ENCODE data around the gene DCTN2. TPM values are rescaled to one million over a fixed set of nuclear protein-coding genes. Genes with fewer than 3 reads are reported as not detected.

DCTN2 gene
- 80.9 and 114 TPM in 2 replicates for total RNA-seq

DNA sequence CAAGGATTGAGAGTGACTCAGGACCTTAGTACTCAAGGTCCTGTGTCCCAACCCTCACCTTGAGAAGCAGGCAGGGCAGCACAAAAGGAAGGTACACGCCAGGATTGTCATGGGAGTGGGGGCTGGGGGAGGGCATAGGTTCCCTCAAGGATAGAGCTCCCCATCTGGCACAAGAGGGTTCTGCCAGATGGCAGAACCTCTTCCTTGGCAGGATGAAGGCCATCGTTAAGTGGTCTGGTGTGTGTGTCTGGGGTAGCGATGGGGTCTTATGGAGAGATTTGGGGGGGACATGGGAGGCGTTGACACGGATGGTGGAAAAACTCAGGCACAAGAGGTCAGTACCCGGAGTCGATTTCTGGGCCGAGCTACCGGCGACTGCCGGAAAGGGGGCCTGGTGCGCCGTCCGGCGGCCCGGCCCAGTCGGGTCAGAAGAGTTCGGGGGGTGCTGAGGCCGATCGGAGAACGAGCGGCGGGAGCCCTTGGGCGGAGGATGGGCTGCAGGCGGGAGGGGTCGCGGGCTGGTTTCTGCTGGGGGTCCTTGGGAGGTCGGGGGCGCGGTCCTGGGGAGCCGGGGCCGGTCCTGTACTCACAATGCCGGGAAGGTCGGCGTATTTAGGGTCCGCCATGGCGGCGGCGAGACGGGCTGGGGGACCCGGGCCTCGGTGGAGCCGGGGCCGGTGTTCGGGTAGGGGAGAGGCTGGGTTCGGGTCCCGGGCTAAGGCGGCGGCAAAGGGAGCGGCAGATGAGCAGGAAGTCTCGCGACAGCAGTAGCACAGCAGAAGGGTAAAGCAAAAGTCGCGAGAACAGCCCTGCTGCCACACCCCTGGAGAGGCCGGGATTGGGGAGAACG, at the start of gene DCTN2:
TSS of gene DCTN2 (minus strand) at position 755 of the 850 bp plus-strand sequence. CDS start at position 626, 129 bp downstream.

DNA sequence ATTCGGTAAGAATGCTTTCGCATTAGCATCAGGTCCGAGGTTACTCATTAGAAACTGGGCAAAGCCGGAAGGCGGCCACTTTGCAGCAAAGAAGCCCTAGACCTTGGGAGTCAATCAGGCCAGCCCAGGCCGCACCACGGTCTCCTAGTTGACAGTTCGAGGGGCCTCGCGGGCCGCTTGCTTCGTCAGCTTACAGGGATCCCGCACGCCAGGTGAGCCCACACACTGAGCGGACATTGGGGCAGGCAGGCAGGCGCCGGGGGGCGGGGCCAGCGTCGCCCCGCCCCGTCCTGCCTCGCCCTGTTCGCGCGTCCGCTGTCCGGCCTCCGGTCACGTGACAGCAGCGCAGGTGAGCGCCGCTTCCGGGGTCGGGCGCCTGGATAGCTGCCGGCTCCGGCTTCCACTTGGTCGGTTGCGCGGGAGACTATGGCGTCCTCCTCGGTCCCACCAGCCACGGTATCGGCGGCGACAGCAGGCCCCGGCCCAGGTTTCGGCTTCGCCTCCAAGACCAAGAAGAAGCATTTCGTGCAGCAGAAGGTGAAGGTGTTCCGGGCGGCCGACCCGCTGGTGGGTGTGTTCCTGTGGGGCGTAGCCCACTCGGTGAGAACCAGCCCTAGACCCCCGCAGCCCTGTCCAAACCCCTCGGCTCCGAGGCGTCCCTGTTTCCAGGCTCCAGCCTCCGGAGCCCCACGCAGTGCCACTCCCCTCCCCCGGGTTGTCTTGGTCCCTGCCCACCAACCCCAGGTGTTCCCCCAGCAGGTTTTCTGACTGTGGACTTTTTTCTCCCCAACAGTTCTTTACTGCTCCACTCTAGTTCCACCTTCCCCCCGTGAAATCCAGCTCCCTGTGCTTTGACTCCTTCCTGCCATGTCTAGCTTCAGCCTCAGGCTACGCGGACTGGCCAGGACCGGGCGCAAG, 44.1 kb upstream of the DCTN2 start, which contains the start of gene PIP4K2C:
TSS of gene PIP4K2C (plus strand) at position 329 of the 918 bp plus-strand sequence. CDS start at position 427, 98 bp downstream.

GRCh38 chr12:57549909-57550640, 3.1 kb upstream of the DCTN2 start, which contains the start of gene KIF5A:
TSS of gene KIF5A (plus strand) at chr12:57550044. CDS start at chr12:57550272, 228 bp downstream.

GRCh38 chr12:57522011-57522886, 24.7 kb downstream of the DCTN2 start, which contains the start of gene MBD6:
TSS of gene MBD6 (plus strand) at chr12:57522824. CDS start at chr12:57524304, 1,480 bp downstream.

GRCh38 chr12:57520053-57520818, 26.8 kb downstream of the DCTN2 start, which contains the start of gene DDIT3:
TSS of gene DDIT3 (minus strand) at chr12:57520514. CDS start at chr12:57517406, 3,108 bp downstream.

DNA sequence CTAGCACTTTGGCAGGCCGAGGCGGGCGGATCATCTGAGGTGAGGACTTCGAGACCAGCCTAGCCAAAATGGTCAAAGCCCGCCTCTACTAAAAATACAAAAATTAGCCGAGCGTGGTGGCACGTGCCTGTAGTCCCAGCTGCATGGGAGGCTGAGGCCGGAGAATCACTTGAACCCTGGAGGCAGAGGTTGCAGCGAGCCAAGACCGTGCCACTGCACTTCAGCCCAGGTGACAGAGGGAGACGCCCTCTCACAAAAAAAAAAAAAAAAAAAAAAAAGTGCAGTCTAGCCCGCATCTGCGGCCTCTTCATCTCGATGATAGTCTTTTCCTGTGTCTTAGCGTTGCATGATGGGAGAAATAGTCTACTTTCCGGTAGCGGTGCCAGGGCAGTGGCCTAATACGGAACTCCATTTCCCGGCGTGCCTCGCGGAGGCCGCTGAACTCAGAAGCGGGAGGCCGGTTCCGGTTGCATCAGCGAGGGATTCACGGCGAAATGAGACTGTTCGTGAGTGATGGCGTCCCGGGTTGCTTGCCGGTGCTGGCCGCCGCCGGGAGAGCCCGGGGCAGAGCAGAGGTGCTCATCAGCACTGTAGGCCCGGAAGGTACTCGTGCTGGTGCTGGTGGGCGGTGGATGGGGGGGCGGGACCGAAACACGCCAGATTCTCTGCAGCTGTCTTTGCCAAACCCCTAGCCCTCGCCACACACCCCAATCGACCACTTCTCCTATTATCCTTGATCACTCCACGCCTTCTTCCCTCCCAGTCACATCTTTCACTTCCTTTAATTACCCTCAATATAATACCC, 59.2 kb downstream of the DCTN2 start, which contains the start of gene MARS1:
TSS of gene MARS1 (plus strand) at position 472 of the 805 bp plus-strand sequence. CDS start at position 495, 23 bp downstream.

Other genes with a start within 250 kb of the DCTN2 start
- 4.0 and 11.0 TPM in 2 replicates for gene R3HDM2, start 116.1 kb downstream of the DCTN2 start, total RNA-seq
- gene INHBC, start 112.4 kb downstream of the DCTN2 start, total RNA-seq = not detected in 2 replicates
- gene INHBE, start 91.9 kb downstream of the DCTN2 start, total RNA-seq = under 0.01 TPM in 1 of 2 replicates, not detected in the other
- gene GLI1, start 87.4 kb downstream of the DCTN2 start, total RNA-seq = not detected in 2 replicates
- under 0.01 TPM in 1 of 2 replicates, not detected in the other for gene ARHGAP9, start 67.3 kb downstream of the DCTN2 start, total RNA-seq
- 73.0 and 136 TPM in 2 replicates for gene MARS1, start 59.1 kb downstream of the DCTN2 start, total RNA-seq
- 8.1 and 12.8 TPM in 2 replicates for gene DDIT3, start 26.7 kb downstream of the DCTN2 start, total RNA-seq
- 9.9 and 20.2 TPM in 2 replicates for gene MBD6, start 24.4 kb downstream of the DCTN2 start, total RNA-seq
- gene KIF5A, start 2.9 kb upstream of the DCTN2 start, total RNA-seq = 0.06 TPM in 1 of 2 replicates, not detected in the other
- 3.4 and 14.0 TPM in 2 replicates for gene PIP4K2C, start 44.0 kb upstream of the DCTN2 start, total RNA-seq
- gene DTX3, start 57.6 kb upstream of the DCTN2 start, total RNA-seq = 0.32 and 7.2 TPM in 2 replicates
- gene ARHGEF25, start 64.2 kb upstream of the DCTN2 start, total RNA-seq = under 0.01 and 2.5 TPM in 2 replicates
- under 0.01 and 0.06 TPM in 2 replicates for gene B4GALNT1, start 86.0 kb upstream of the DCTN2 start, total RNA-seq
- gene OS9, start 146.9 kb upstream of the DCTN2 start, total RNA-seq = 189 and 325 TPM in 2 replicates
- gene AGAP2, start 191.6 kb upstream of the DCTN2 start, total RNA-seq = under 0.01 and 0.06 TPM in 2 replicates
- 29.8 and 43.3 TPM in 2 replicates for gene TSPAN31, start 197.8 kb upstream of the DCTN2 start, total RNA-seq
- gene CDK4, start 205.1 kb upstream of the DCTN2 start, total RNA-seq = 112 and 152 TPM in 2 replicates
- 3.1 and 8.1 TPM in 2 replicates for gene MARCHF9, start 207.9 kb upstream of the DCTN2 start, total RNA-seq
- 0.31 and 0.32 TPM in 2 replicates for gene CYP27B1, start 219.9 kb upstream of the DCTN2 start, total RNA-seq
- 2.4 and 5.6 TPM in 2 replicates for gene METTL1, start 224.9 kb upstream of the DCTN2 start, total RNA-seq
- gene EEF1AKMT3, start 225.4 kb upstream of the DCTN2 start, total RNA-seq = 2.1 and 2.8 TPM in 2 replicates
- 14.6 and 18.6 TPM in 2 replicates for gene TSFM, start 235.6 kb upstream of the DCTN2 start, total RNA-seq

Data from bladder microvascular endothelial cell (primary cell).